ENCODE measurements around the gene UBR3.

- no peak for TF ChIP-seq POLR2AphosphoS5 (IDR thresholded peaks at IDR 0.05)
- no peak for TF ChIP-seq CTCF (IDR thresholded peaks at IDR 0.05 in 8 of 11, conservative IDR thresholded peaks at IDR 0.05 in 3 of 11)
- no peak for TF ChIP-seq POLR2A (IDR thresholded peaks at IDR 0.05)
These were observed 44.7 kb upstream of the UBR3 start for GRCh38 chr2:169782513-169782912.
